DLD1 (cell line): Measurements from ENCODE around the gene SLC24A3.

Experiments
- in situ Hi-C: cut with HindIII; loops from 2 replicates; pipeline ENCODE4 v1.10.0; 2017; ENCODE audit warnings: low sequenced_read_pairs

SLC24A3 gene

DNA sequence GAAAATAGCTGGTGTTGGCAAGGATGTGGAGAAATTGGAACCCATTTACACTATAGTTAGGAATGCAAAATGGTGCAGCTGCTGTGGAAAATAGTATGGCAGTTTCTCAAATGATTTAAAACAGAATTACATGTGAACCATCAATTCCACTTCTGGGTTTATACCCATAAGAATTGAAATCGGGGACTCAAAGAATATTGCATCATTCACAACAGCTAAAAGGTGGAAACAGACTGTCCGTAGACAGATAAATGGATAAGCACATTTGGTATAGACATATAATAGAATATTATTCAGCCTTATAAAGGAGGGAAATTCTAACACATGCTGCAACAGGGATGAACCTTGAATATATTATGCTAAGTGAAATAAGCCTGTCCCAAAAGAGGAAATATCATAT lies 355.7 kb downstream of the SLC24A3 start:
- in situ Hi-C loops: no loop called here

DNA sequence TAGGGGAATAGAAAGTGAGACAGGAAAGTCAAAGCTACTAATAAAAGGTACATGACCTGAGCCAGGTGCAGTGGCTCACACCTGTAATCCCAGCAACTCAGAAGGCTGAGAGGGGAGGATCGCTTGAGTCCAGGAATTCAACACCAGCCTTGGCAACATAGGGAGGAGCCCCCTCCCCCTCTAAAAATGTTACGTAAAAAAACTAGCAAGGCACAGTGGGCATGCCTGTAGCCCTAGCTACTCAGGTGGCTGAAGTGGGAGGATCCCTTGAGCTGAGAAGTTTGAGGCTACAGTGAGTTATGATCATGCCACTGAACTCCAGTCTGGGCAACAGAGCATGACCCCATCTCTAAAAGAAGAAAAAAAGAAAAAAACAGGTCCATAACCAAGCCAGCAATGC lies 359.6 kb downstream of the SLC24A3 start:
- in situ Hi-C loops: no loop called here

GRCh38 chr20:19577692-19578091 lies 365.2 kb downstream of the SLC24A3 start:
- in situ Hi-C loops: no loop called here

DNA sequence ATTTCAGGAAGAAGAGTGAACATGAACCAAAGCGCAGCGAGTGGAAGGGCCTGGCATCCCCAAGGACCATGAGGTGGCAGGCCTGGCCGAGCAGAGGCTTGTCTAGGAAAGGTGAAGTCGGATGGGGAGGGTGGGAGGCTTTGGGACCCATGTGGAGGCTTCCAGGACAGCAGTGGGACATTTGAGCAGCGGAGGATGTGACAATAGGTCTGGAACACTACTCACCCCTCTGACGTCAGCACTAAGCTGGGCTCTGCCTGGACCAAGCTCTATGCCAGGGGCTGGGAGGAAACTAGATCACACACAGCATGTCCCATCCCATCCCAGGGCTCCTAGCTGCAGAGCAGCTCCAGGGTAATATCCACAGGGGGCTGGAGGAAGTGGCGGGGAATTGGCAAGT lies 370.3 kb downstream of the SLC24A3 start:
- in situ Hi-C loops: no loop called here

- in situ Hi-C loops: no loop called here
These were observed 371.2 kb downstream of the SLC24A3 start for GRCh38 chr20:19583532-19584175.

- in situ Hi-C loops: no loop called here
These were observed 375.8 kb downstream of the SLC24A3 start for GRCh38 chr20:19588241-19588640.

GRCh38 chr20:19588732-19589131 lies 376.3 kb downstream of the SLC24A3 start:
- in situ Hi-C loops: no loop called here

DNA sequence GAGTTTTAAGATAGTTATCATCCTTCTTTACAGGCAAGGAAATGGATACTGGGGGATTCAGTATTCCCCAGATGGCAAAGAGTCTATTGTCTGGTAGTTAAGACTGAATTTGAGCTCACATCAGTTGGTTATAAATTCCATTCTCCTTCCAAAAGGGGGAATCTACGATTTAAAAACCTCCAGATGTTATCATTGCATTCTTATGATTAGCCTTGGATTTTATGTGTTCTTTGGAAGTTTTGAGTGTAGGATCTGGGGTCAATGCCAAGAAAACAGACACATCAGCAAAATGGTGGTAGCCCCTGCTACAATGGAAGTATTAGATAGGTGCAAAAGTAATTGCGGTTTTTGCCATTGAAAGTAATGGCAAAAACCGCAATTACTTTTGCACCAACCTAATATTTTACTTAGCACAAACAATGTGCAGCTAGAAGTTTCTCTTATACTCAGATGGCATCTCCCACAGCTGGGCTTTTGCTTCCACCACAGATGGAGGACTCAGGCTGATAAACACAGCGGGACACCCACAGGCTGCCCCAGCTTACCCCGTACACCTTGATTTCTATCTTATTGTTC lies 377.4 kb downstream of the SLC24A3 start:
- in situ Hi-C loops: loop anchor here (10.0 kb wide), 1 partner anchor 675 kb away; no protein-coding TSS in a partner anchor

DNA sequence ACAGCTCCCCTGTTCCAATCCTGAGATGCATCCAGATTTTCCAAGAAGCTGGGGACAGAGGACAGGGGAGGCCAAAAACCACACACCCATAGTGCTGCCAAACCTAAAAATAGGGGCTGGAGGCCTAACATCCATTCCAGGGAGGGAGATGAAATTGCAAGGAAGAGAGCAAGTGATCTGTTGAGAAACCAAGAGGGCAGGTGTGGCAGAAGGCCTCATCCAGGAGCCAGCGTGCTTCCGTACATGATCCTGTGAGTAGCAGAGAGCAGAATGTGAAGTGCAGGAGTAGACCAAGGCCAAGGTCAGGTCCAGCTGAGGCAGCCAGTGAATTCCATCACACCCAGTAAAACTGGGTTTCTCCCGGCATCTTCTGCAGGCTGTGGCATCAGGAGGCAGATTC lies 377.9 kb downstream of the SLC24A3 start:
- in situ Hi-C loops: loop anchor here (10.0 kb wide), 1 partner anchor 676 kb away; no protein-coding TSS in a partner anchor

- in situ Hi-C loops: loop anchor here (10.0 kb wide), 1 partner anchor 679 kb away; no protein-coding TSS in a partner anchor
These were observed 381.3 kb downstream of the SLC24A3 start for GRCh38 chr20:19593762-19594161.

GRCh38 chr20:19594896-19595295 lies 382.5 kb downstream of the SLC24A3 start:
- in situ Hi-C loops: loop anchor here (10.0 kb wide), 1 partner anchor 680 kb away; no protein-coding TSS in a partner anchor

DNA sequence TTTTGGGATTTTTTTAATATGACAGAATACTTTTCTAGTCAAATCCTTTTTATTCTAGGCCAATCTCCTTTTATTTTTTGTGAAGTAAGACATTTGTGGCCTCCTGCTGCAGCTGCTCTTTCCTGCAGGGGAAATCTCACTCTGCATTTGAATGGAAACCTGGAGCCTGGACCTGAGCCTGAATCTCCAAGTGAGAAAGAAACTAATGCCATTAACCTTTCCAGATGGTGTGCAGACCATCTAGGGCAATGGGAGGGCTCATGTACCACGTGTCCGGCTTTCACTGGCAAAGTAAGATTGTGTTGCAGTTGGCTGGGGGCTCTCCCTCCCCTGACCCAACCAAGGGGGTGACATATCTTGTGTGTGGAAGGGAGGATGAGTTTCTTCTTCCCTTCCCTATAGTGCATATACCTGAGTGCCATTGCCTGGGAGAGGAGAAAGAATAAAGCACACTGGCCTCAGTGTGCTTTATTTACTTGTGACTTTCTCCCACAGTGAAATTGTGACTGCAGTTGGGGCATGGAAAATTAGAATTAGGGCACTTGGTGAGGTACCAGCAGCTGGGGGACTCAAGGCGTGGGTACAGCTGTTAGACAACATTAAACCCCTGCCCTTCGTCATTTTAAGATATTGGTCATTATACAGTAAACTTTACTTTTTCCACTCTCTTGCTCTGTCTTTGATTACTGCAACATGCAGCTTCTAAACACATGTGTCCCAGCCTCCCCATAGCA lies 385.8 kb downstream of the SLC24A3 start:
- in situ Hi-C loops: loop anchor here (10.0 kb wide), 1 partner anchor 683 kb away; no protein-coding TSS in a partner anchor

GRCh38 chr20:19599200-19599599 lies 386.8 kb downstream of the SLC24A3 start:
- in situ Hi-C loops: loop anchor here (10.0 kb wide), 1 partner anchor 684 kb away; no protein-coding TSS in a partner anchor

- in situ Hi-C loops: no loop called here
These were observed 387.6 kb downstream of the SLC24A3 start for GRCh38 chr20:19600042-19600441.

DNA sequence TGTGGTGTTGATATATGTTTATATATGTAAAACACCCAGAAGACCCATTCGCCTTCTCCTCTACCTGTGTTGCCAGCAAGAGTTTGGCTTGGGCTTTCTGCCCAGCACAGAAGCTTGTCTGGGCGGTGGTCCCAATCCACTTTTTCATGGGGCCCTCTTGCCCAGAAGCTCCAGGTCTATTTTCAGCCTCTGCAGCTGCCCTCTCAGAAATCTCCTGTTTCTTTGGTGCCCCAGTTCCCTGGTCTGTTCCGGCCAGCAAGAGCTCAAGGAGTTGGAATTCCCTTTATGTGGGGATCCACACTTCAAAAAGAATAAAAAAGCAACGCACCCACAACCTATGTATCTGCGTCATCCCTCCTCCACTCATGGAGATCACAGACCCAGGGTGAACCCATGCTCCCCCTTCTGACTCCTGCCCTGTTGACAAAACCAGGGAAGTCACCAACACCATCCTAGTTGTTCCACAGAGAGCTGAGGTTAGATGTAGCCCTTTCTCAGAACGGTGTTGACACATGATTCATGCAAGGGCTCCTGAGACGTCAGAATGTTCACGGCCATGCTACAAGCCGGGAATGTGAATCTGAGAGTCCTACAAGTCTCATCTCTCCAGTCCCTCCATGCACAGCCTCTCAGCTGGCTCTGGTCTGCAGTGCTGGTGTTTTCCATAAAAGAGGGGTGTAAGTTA lies 388.8 kb downstream of the SLC24A3 start:
- in situ Hi-C loops: no loop called here

GRCh38 chr20:19602675-19603375 lies 390.4 kb downstream of the SLC24A3 start:
- in situ Hi-C loops: no loop called here

DNA sequence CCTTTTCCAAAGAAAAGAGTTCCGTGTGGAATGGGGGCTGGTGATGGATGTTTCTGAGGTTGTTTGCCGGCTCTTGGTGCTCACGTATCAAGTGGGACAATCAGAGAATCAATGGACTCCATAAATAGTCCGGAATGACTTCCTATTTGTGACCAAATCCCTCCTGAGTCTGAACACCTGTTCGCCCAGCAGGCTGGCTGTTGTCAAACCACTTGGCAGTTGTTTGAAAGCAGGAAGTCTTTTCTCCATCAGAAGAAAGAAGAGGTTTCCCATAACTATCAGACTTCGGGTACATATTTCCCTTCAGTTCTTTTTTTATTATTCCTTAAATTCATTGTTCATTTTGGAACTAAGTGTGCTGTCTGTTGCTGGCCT lies 390.9 kb downstream of the SLC24A3 start:
- in situ Hi-C loops: no loop called here

GRCh38 chr20:19605786-19606485 lies 393.5 kb downstream of the SLC24A3 start:
- in situ Hi-C loops: no loop called here

DNA sequence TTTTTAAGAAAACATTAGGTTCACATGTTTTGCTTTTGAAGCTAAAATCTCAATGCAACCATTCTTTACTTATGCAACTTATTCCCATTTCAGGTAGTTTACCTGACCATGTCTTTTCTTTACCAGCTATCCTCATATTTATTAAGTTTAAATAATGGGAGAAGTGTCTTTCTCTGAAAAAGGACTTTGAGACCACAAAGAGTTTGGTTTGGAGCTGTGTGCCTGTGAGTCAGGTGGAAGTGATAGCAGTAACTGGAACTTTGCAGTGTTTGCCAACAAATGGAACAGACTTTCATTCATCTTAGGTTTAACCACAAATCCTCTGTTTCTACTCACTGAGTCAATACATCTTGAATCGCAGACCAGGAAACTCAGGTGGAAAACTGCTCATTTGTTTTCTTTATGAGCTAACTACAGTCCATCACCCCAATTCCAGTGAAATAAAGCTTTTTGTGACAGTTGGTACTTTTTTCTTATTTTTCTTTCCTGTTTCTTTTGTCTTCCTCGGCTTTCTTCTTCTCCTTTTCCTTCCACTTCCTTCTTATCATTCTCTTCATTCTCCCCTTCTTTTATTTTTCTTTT lies 397.3 kb downstream of the SLC24A3 start:
- in situ Hi-C loops: no loop called here

DNA sequence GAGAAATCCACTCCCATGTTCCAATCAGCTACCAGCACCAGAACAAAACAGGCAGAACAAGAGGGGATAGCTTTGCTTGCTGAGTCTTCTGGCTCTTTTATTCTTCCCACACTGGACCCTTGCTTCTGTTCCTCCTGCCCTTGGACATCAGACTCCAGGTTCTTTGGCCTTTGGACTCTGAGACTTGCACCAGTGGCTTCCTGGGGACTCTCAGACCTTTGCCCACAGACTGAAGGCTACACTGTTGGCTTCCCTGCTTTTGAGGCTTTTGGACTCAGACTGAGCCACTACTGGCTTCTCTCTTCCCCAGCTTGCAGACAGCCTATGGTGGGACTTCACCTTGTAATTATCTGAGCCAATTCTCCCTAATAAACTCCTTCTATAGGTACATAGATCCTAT lies 403.2 kb downstream of the SLC24A3 start:
- in situ Hi-C loops: no loop called here
